HepG2 (cell line): ENCODE results near the gene CCDC85A. TPM values are rescaled to one million over a fixed set of nuclear protein-coding genes. Genes with fewer than 3 reads are reported as not detected.

ENCODE experiments used
- ATAC-seq: fragments of 200-7000 bp; cut with Tn5 transposase; 3 replicates; pipeline ENCODE4 v1.9.1; 2020; ENCODE audit warnings: mild to moderate bottlenecking, moderate library complexity
- BruUV-seq: library from RNA; stranded (reverse); fragments of 400-500 nt; replicated peaks from 2 replicates; lab custom pipeline; 2021; lab: Mats Ljungman, UMichigan
- CTCF ChIA-PET: fragments of 300-600 bp; formaldehyde crosslinking; extraction: SDS; loops from one replicate; lab custom pipeline; 2021; ENCODE audit warnings: low total read pairs, inconsistent platforms, low intra/inter-chr PET ratio; lab: Yijun Ruan, JAX
- POLR2A ChIA-PET: fragments of 350-600 bp; sonication (Branson Sonifier 250); formaldehyde crosslinking; loops from one replicate; lab custom pipeline; 2020; ENCODE audit warnings: antibody characterized with exemption, inconsistent platforms; lab: Yijun Ruan, JAX
- DNase-seq: peaks from one replicate; pipeline ENCODE4 v3.0.0-alpha.2; 2015; ENCODE audit warnings: low spot score
- FAIRE-seq: peaks from 3 replicates; lab custom pipeline; 2011; peaks lifted over from hg19 to GRCh38; lab: Jason Lieb, UNC
- H2AFZ ChIP-seq: one replicate; pipeline ENCODE4 v1.6.1; 2011; ENCODE audit warnings: low read length, inconsistent platforms
- H3K27ac ChIP-seq: fragments of 300-600 bp; 3 replicates; pipeline ENCODE4 v1.8.0; 2011; ENCODE audit warnings: mixed run types, mild to moderate bottlenecking, mixed read lengths, low read length, inconsistent platforms; ENCODE audit not compliant: insufficient read depth; ENCODE audit errors: extremely low read length
- H3K27me3 ChIP-seq, 2 experiments: fragments of 200-600 bp in 1 of 2; 2 replicates in 1 of 2; 3 replicates in 1 of 2; pipeline versions ENCODE4 v1.6.0 to v1.8.0; 2011; ENCODE audit warnings: low read length in 2 of 2, mild to moderate bottlenecking in 2 of 2, moderate library complexity in 2 of 2, inconsistent platforms in 1 of 2; ENCODE audit not compliant: insufficient read depth in 2 of 2, control insufficient read depth in 1 of 2
- H3K36me3 ChIP-seq, 2 experiments: fragments of 200-600 bp in 1 of 2; replicated peaks in 1 of 2; 2 replicates in 1 of 2; 3 replicates in 1 of 2; pipeline versions ENCODE4 v1.5.1 to v1.8.0; 2011; ENCODE audit warnings: low read length in 2 of 2, inconsistent platforms in 1 of 2; ENCODE audit not compliant: insufficient read depth in 2 of 2, control insufficient read depth in 1 of 2
- H3K4me1 ChIP-seq: 2 replicates; pipeline ENCODE4 v1.5.1; 2012; ENCODE audit warnings: low read length, inconsistent platforms; ENCODE audit not compliant: insufficient read depth
- H3K4me2 ChIP-seq: 2 replicates; pipeline ENCODE4 v1.6.0; 2011; ENCODE audit warnings: low read depth, low read length, inconsistent platforms
- H3K4me3 ChIP-seq, 3 experiments: fragments of 200-600 bp in 1 of 3; sonication (generic), shearing (Covaris generic) in 1 of 3; replicated peaks in 1 of 3; 2 replicates each; pipeline ENCODE4 v1.5.1; 2011 to 2016; ENCODE audit warnings: low read length in 3 of 3, inconsistent platforms in 2 of 3, low read depth in 2 of 3, mild to moderate bottlenecking in 2 of 3, control low read depth in 1 of 3, mixed read lengths in 1 of 3; ENCODE audit not compliant: insufficient read depth in 1 of 3
- H3K79me2 ChIP-seq: one replicate; pipeline ENCODE4 v1.6.1; 2011; ENCODE audit warnings: low read length, inconsistent platforms; ENCODE audit not compliant: insufficient read depth
- H3K9ac ChIP-seq: 2 replicates; pipeline ENCODE4 v1.6.0; 2011; ENCODE audit warnings: mild to moderate bottlenecking, low read depth, low read length, inconsistent platforms; ENCODE audit not compliant: insufficient read depth
- H3K9me3 ChIP-seq: 2 replicates; pipeline ENCODE4 v1.5.1; 2012; ENCODE audit warnings: mild to moderate bottlenecking, low read length
- H4K20me1 ChIP-seq: 2 replicates; pipeline ENCODE4 v1.6.0; 2011; ENCODE audit warnings: inconsistent platforms, mild to moderate bottlenecking, low read length, moderate library complexity; ENCODE audit not compliant: insufficient read depth
- BHLHE40 ChIP-seq: IDR thresholded peaks from 2 replicates; pipeline ENCODE4 v1.6.1; 2011; ENCODE audit warnings: low read length, improper control_type of control experiment
- HNRNPLL ChIP-seq: fragments of 200-400 bp; formaldehyde crosslinking; IDR thresholded peaks from 2 replicates; pipeline ENCODE4 v1.6.1; 2017; ENCODE audit warnings: mild to moderate bottlenecking, low read depth, low read length; ENCODE audit not compliant: poor library complexity, severe bottlenecking
- MIXL1 ChIP-seq: IDR thresholded peaks from 2 replicates; pipeline ENCODE4 v1.6.1; 2016
- SMAD3 ChIP-seq: sonication (generic); formaldehyde crosslinking; IDR thresholded peaks from 2 replicates; pipeline ENCODE4 v1.4.0; 2020; ENCODE audit warnings: missing genetic modification reagents
- SOX6 ChIP-seq, 2 experiments: fragments of 450-650 bp in 1 of 2; sonication (generic) in 1 of 2; formaldehyde crosslinking in 1 of 2; IDR thresholded peaks; 2 replicates each; pipeline versions ENCODE4 v1.4.0 to v1.6.1; 2017 to 2020; ENCODE audit warnings: antibody characterized with exemption in 1 of 2, mild to moderate bottlenecking in 1 of 2, missing genetic modification reagents in 1 of 2
- THYN1 ChIP-seq: sonication (generic); formaldehyde crosslinking; IDR thresholded peaks from 2 replicates; pipeline ENCODE4 v1.8.1; 2023; ENCODE audit warnings: low read depth, mild to moderate bottlenecking, moderate library complexity, missing genetic modification reagents, borderline replicate concordance
- ZNF543 ChIP-seq: sonication (generic); formaldehyde crosslinking; IDR thresholded peaks from 2 replicates; pipeline ENCODE4 v1.4.0; 2020; ENCODE audit warnings: mild to moderate bottlenecking, missing genetic modification reagents
- ZNF788 ChIP-seq: sonication (generic); formaldehyde crosslinking; IDR thresholded peaks from 2 replicates; pipeline ENCODE4 v1.5.0; 2020; ENCODE audit warnings: mild to moderate bottlenecking, missing genetic modification reagents, borderline replicate concordance
- ZNF879 ChIP-seq: sonication (generic); formaldehyde crosslinking; IDR thresholded peaks from 2 replicates; pipeline ENCODE4 v1.8.1; 2023; ENCODE audit warnings: missing genetic modification reagents
- WGBS: methylation state at CpG from one replicate; pipeline ENCODE4 v1.1.6; 2017; ENCODE audit warnings: low lambda C conversion rate; 5-methylcytosine and 5-hydroxymethylcytosine counted together
- in situ Hi-C: cut with HindIII; loops from 2 replicates; pipeline ENCODE4 v1.10.0; 2017; ENCODE audit warnings: low pct_unique_long_range_greater_than_20kb; ENCODE audit not compliant: extremely low pct_ligation_motif_present
- intact Hi-C: fragments of 100-400 bp; cut with micrococcal nuclease; formaldehyde crosslinking; loops from one replicate; pipeline ENCODE4 v1.10.0; 2022; ENCODE audit not compliant: unreplicated experiment
- polyA plus RNA-seq, 8 experiments: library from polyadenylated mRNA; depleted of rRNA in 3 of 8; stranded (reverse) in 7 of 8; unstranded in 1 of 8; fragments of >200 nt; fragmentation: Illumina TruSeq in 4 of 8; extraction: Trizol in 4 of 8; gene quantifications; 2 replicates each; pipeline versions ENCODE4 v1.2.1 to v1.2.3, GENCODE V29; 2011 to 2016; ENCODE audit warnings: low read depth in 4 of 8, missing spikeins in 1 of 8, mixed read lengths in 1 of 8; ENCODE audit not compliant: insufficient read depth in 1 of 8
- total RNA-seq, 5 experiments: library from RNA; depleted of rRNA; stranded (reverse); fragments of >200 nt; fragmentation: Illumina TruSeq; extraction: Trizol; gene quantifications; 2 replicates each; pipeline ENCODE4 v1.2.3, GENCODE V29; 2016; ENCODE audit warnings: low read depth in 1 of 5
- TF ChIP-seq, protein P1 (sequence below): sonication (generic); formaldehyde crosslinking; IDR thresholded peaks from 2 replicates; pipeline ENCODE4 v1.4.0; 2020; ENCODE audit warnings: missing genetic modification reagents, low read depth, mild to moderate bottlenecking, borderline replicate concordance
- TF ChIP-seq, protein P2 (sequence below): sonication (generic); formaldehyde crosslinking; IDR thresholded peaks from 2 replicates; pipeline ENCODE4; 2020; ENCODE audit warnings: missing genetic modification reagents, mild to moderate bottlenecking, borderline replicate concordance

Gene CCDC85A
- total and polyA plus RNA-seq, 2 of the 13 experiments (the other 11 are each of a cell fraction or from before 2014, with no cell fraction given) = not detected

DNA sequence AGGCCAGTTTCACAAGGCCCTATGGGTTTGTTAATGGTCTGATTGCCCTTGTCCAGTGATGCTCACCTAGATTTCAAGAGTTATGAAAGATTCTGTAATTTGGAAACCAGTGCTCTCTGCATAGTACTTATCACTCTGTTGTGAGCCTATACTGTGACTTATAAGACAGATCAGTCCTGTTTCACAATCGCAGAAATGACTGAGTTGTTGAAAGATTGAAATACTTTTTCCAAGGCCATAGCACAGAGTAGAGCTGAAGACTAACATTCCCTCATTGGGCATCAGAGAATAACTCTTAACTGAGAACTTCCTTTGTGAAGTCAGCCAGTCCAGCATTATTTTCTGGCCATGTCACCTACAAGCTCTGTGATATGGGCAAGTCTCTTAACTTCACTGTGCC is 44.0 kb downstream of the CCDC85A start:
- H4K20me1 ChIP-seq = no peaks in the 10 kb centered on the region
- no peaks in the 10 kb centered on the region for H3K79me2 ChIP-seq
- H3K27me3 ChIP-seq = no peaks in the 10 kb centered on the region
- DNase-seq = no peak
- H3K27ac ChIP-seq = no peak overlapping the region
- H3K4me1 ChIP-seq = no peaks in the 10 kb centered on the region
- ATAC-seq = no peak
- CTCF ChIA-PET = no interaction called here
- intact Hi-C loops = no loop called here
- H3K9me3 ChIP-seq = no peaks in the 10 kb centered on the region
- BruUV-seq = no TSS peak
- TF ChIP-seq ZNF543 (CRISPR knock-in tag) (no peak), ZNF879 (no peak), MIXL1 (no peak), HNRNPLL (no peak), BHLHE40 (no peak), ZNF788 (no peak), THYN1 (no peak), SMAD3 (CRISPR knock-in tag) (no peak), SOX6 (IDR thresholded peaks at IDR 0.05) (no peak), SOX6 (CRISPR knock-in tag; IDR thresholded peaks at IDR 0.05) (no peak)
- TF ChIP-seq, protein P1, sequence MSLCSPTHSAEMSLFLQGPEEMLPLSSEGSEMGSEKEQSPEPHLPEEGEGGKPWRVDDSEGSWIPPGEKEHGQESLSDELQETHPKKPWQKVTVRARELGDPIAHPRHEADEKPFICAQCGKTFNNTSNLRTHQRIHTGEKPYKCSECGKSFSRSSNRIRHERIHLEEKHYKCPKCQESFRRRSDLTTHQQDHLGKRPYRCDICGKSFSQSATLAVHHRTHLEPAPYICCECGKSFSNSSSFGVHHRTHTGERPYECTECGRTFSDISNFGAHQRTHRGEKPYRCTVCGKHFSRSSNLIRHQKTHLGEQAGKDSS (CRISPR knock-in tag) = no peak
- TF ChIP-seq, protein P2, sequence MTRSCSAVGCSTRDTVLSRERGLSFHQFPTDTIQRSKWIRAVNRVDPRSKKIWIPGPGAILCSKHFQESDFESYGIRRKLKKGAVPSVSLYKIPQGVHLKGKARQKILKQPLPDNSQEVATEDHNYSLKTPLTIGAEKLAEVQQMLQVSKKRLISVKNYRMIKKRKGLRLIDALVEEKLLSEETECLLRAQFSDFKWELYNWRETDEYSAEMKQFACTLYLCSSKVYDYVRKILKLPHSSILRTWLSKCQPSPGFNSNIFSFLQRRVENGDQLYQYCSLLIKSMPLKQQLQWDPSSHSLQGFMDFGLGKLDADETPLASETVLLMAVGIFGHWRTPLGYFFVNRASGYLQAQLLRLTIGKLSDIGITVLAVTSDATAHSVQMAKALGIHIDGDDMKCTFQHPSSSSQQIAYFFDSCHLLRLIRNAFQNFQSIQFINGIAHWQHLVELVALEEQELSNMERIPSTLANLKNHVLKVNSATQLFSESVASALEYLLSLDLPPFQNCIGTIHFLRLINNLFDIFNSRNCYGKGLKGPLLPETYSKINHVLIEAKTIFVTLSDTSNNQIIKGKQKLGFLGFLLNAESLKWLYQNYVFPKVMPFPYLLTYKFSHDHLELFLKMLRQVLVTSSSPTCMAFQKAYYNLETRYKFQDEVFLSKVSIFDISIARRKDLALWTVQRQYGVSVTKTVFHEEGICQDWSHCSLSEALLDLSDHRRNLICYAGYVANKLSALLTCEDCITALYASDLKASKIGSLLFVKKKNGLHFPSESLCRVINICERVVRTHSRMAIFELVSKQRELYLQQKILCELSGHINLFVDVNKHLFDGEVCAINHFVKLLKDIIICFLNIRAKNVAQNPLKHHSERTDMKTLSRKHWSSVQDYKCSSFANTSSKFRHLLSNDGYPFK (CRISPR knock-in tag) = no peak
- TF ChIP-seq, all 625 proteins: peak for 0
- WGBS = 21% methylated on average over 1 of the region's 1 CpG
- no peaks in the 10 kb centered on the region for H3K36me3 ChIP-seq
- no peak for FAIRE-seq
- H3K9ac ChIP-seq = no peak overlapping the region
- in situ Hi-C loops = no loop called here
- no peak overlapping the region for H3K4me3 ChIP-seq
- no peak overlapping the region for H2AFZ ChIP-seq
- POLR2A ChIA-PET = no interaction called here
- no peak overlapping the region for H3K4me2 ChIP-seq
